Pancreas (tissue), 10 donors: ENCODE data around the gene CDH26. TPM values are rescaled to one million over a fixed set of nuclear protein-coding genes. Genes with fewer than 3 reads are reported as not detected.
"Not testable (repeated sequence)": the region's sequence is repeated elsewhere in the genome, so short reads cannot be mapped to it uniquely, and the experiment has no call there.

ENCODE experiments used
- ATAC-seq, 4 donors: fragments of 200-7000 bp; cut with Tn5 transposase; one replicate each; pipeline versions ENCODE4 v1.8.0 to v1.9.1; 2020; ENCODE audit warnings: mild to moderate bottlenecking in 4 of 4, moderate library complexity in 4 of 4
- DNase-seq, 6 donors: peaks; one replicate each; pipeline ENCODE4 v3.0.0-alpha.2; 2020
- FAIRE-seq: peaks from 2 replicates; lab custom pipeline; 2012; peaks lifted over from hg19 to GRCh38; lab: Jason Lieb, UNC
- H3K27ac ChIP-seq, 4 donors: fragments of 200-600 bp; sonication (generic); 1 replicate in 3 of 4; 2 replicates in 1 of 4; pipeline versions ENCODE4 v1.5.0 to v1.8.0; 2020
- H3K27me3 ChIP-seq, 4 donors: fragments of 200-600 bp; one replicate each; pipeline ENCODE4 v1.8.0; 2021
- H3K36me3 ChIP-seq, 3 donors: fragments of 200-600 bp; sonication (generic) in 1 of 3; one replicate each; pipeline versions ENCODE4 v1.5.0 to v1.8.0; 2020 to 2021
- H3K4me1 ChIP-seq, 3 donors: fragments of 200-600 bp; one replicate each; pipeline ENCODE4 v1.8.0; 2021
- H3K4me3 ChIP-seq, 4 donors: fragments of 200-600 bp; sonication (generic) in 2 of 4; one replicate each; pipeline versions ENCODE4 v1.5.0 to v1.8.0; 2020 to 2021
- H3K9me3 ChIP-seq, 4 donors: fragments of 200-600 bp; one replicate each; pipeline ENCODE4 v1.8.0; 2021
- whole genome bisulfite sequencing, 2 donors: extraction: QIAGEN DNeasy Blood & Tissue Kit; methylation state at CpG; one replicate each; pipeline ENCODE4 v1.1.7; 2013; 5-methylcytosine and 5-hydroxymethylcytosine counted together
- intact Hi-C, 3 donors: fragments of 100-400 bp; cut with DNase I; formaldehyde crosslinking; loops; one replicate each; pipeline versions ENCODE4 v1.11.1 to v1.14.2; 2022
- polyA plus RNA-seq, 2 donors: library from polyadenylated mRNA; stranded (reverse); fragments of 200-250 nt; gene quantifications; one replicate each; pipeline ENCODE4 v1.2.3, GENCODE V29; 2013
- total RNA-seq, 6 donors: library from RNA; stranded (reverse); fragmentation: NEBNext Ultra II Directional in 4 of 6; extraction: Animal tissue kit (Norgen Biotek cat#: 25700) in 4 of 6; gene quantifications; one replicate each; pipeline versions ENCODE4 v1.2.1 to v1.2.4, GENCODE V29; 2021 to 2023
- TF ChIP-seq, protein P1 (sequence below), 4 donors: fragments of 200-600 bp; sonication (generic) in 3 of 4; IDR thresholded peaks; one replicate each; pipeline versions ENCODE4 v1.5.0 to v1.8.0; 2021; ENCODE audit warnings: antibody characterized with exemption in 4 of 4
- donor health status: healthy with polysubstance abuse.
- donor health status: DM: no; HTN: no; CAD: no; lungs with moderate emphysema.
- donor health status: DM: no; HTN: no; CAD: no.
- donor health status: control.
- donor health status: control.
- donor health status: Bipolar disorder and iron deficiency.
- donor health status: DM: yes; HTN: yes; CAD: no.
- donor health status: DM: no; HTN: no; CAD: no.
- donor health status: DM: no; HTN: no; CAD: no.
- donor health status: DM: yes; HTN: yes; CAD: no.

CDH26 gene
- total and polyA plus RNA-seq, 8 donors, result 0.13 to 1.1 (median 0.48) TPM

DNA sequence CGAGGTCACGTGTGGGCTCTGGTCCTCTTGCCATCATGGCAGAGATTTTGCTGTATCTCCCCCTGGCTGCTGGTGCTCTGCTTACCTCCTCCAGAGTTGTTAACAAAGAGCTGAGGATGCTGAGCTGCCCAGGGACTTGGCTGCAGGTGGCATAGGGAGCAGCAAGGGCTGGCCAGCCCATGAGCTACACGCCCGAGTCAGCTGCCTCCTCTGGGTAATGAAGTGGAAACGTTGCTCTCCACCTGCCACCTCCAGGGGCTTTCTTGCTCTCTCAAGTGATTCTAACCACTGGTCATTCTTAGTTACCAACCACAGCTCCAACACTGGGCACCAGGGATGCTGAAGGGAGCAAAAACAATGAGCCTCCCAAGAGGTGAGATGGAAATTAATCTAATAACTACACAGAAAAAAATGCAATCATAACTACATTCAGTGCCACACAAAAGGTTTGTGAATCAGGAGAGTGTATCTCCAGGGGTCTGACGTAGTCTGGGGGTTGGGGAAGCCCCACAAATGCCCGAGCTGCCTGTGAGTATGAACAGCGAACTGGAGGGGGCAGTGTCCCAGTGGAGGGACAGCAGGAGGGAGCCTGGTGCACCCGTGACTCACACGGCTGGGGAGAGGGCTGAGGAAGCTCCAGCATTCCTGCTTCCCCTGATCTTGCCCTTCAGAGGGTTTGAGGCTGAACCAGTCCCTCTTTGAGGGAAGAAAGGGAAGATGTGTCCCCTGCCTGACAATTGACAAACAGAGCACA, 78.7 kb downstream of the CDH26 start:
- WGBS, 2 donors, result 52 to 64% methylated on average over 10 of the region's 10 CpGs
- no peaks in the 10 kb centered on the region for H3K4me1 ChIP-seq
- no peaks in the 10 kb centered on the region for H3K36me3 ChIP-seq
- DNase-seq (no peak), ATAC-seq (peak in 2 of 4 donors; percentile 29 to 45), FAIRE-seq (no peak)
- H3K27me3 ChIP-seq, result peaks cover 0 to 7% (median 0%) of the 10 kb centered on the region in 4 donors
- TF ChIP-seq, protein P1, sequence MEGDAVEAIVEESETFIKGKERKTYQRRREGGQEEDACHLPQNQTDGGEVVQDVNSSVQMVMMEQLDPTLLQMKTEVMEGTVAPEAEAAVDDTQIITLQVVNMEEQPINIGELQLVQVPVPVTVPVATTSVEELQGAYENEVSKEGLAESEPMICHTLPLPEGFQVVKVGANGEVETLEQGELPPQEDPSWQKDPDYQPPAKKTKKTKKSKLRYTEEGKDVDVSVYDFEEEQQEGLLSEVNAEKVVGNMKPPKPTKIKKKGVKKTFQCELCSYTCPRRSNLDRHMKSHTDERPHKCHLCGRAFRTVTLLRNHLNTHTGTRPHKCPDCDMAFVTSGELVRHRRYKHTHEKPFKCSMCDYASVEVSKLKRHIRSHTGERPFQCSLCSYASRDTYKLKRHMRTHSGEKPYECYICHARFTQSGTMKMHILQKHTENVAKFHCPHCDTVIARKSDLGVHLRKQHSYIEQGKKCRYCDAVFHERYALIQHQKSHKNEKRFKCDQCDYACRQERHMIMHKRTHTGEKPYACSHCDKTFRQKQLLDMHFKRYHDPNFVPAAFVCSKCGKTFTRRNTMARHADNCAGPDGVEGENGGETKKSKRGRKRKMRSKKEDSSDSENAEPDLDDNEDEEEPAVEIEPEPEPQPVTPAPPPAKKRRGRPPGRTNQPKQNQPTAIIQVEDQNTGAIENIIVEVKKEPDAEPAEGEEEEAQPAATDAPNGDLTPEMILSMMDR (IDR thresholded peaks at IDR 0.05), result no peak
- H3K27ac ChIP-seq, result no peak overlapping the region
- H3K9me3 ChIP-seq, result no peaks in the 10 kb centered on the region
- intact Hi-C loops, result no loop called here
- H3K4me3 ChIP-seq, result no peak overlapping the region

DNA sequence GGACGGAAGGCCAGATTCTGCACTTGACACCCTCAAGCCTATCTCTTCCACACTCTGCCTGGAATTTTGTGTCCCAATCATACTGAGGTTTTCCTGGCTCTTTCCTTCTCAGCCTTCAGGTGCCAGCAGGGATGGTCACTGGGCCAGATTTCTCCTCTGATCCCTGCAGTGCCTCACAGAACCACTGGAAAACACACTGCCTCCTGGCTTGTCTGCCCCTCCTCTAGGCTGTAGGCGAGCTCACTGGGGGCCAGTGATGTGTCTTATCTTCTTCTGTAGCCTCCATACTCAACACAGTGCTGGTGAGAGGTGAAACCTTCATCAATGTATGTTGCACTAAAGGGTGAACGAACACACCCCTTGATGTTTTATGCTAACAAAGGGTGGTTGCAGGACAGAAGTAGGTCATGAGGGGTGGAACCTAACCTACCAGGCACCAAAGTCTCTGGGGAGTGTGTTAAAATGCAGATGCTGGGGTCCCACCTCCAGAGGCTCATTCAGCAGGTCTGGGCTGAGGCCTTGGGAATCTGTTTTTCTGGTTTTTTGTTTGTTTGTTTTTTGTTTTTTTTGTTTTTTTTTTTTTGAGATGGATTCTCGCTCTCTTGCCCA, 80.3 kb downstream of the CDH26 start:
- intact Hi-C loops, result no loop called here
- no peaks in the 10 kb centered on the region for H3K9me3 ChIP-seq
- no peaks in the 10 kb centered on the region for H3K4me1 ChIP-seq
- DNase-seq, result no peak
- no peaks in the 10 kb centered on the region for H3K36me3 ChIP-seq
- no peak overlapping the region for H3K4me3 ChIP-seq
- peaks cover 0 to 7% (median 0%) of the 10 kb centered on the region in 4 donors for H3K27me3 ChIP-seq
- TF ChIP-seq, protein P1 (IDR thresholded peaks at IDR 0.05), result no peak
- no peak overlapping the region for H3K27ac ChIP-seq
- 57 to 75% methylated on average over 4 of the region's 4 CpGs for WGBS, 2 donors
- no peak for FAIRE-seq
- ATAC-seq, result no peak

DNA sequence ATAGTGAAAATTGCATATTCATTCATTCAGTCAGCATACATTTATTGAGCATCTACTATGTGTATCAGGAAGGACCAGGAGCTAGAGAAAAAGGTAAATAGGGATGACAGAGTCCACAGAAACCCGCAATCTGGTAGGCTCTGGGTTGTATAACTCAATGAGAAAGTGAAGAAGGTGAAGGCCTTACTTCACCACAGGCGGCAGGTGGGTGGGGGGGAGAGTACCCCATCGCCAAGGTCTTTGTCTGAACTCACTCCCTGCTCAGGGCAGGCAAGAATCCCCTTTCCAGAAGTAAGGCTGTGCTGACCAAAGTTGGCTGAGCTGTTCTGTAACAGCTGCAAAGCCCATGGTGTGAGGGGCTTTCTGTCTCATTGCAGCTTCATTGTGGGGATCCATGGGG, 81.3 kb downstream of the CDH26 start:
- DNase-seq, result no peak
- ATAC-seq, result no peak
- H3K9me3 ChIP-seq, result no peaks in the 10 kb centered on the region
- H3K27me3 ChIP-seq, result peaks cover 0 to 7% (median 0%) of the 10 kb centered on the region in 4 donors
- intact Hi-C loops, result no loop called here
- H3K27ac ChIP-seq, result no peak overlapping the region
- H3K4me3 ChIP-seq, result no peak overlapping the region
- TF ChIP-seq, protein P1 (IDR thresholded peaks at IDR 0.05), result no peak
- H3K36me3 ChIP-seq, result no peaks in the 10 kb centered on the region
- no peak for FAIRE-seq
- no peaks in the 10 kb centered on the region for H3K4me1 ChIP-seq
- 89 to 92% methylated on average over 3 of the region's 3 CpGs for WGBS, 2 donors

DNA sequence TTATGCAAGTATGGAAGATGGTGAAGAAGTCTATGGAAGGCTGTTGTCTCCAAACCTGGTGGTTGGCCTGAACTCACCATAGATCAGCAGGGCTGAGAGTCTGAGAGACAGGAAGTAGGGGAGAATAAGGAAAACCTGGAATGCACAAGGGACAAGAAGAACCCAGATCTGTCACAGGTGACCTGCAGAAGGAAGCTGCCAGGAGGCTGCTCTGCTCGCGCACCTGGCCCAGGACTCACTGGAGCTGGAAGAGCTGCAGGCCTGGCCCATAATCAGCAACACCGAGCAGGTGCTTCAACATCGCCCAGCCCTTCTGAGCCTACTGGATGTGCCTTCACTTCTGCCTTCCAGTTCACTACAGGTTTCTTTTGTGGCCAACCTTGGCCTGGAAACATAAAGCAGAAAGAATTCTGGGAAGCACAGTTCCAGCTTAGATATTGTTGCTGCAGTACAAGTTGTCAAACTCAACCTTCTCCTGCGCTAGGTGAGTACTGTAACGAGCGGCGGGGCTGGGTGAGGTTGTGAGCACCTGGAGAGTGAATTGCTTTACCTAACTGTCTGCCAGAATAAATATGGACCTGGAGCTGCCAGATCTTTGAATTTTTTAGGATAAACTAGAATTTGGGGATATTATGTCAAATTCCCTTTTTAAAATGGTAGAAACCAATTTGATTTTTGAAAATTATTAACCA, 82.4 kb downstream of the CDH26 start:
- no peak for ATAC-seq
- no peak for DNase-seq
- TF ChIP-seq, protein P1 (IDR thresholded peaks at IDR 0.05), result no peak
- intact Hi-C loops, result no loop called here
- FAIRE-seq, result no peak
- WGBS, 2 donors, result 91 to 93% methylated on average over 8 of the region's 8 CpGs
- no peak overlapping the region for H3K27ac ChIP-seq
- H3K4me1 ChIP-seq, result no peaks in the 10 kb centered on the region
- H3K4me3 ChIP-seq, result no peak overlapping the region
- H3K27me3 ChIP-seq, result peaks cover 0 to 7% (median 0%) of the 10 kb centered on the region in 4 donors
- H3K36me3 ChIP-seq, result no peaks in the 10 kb centered on the region
- H3K9me3 ChIP-seq, result no peaks in the 10 kb centered on the region

DNA sequence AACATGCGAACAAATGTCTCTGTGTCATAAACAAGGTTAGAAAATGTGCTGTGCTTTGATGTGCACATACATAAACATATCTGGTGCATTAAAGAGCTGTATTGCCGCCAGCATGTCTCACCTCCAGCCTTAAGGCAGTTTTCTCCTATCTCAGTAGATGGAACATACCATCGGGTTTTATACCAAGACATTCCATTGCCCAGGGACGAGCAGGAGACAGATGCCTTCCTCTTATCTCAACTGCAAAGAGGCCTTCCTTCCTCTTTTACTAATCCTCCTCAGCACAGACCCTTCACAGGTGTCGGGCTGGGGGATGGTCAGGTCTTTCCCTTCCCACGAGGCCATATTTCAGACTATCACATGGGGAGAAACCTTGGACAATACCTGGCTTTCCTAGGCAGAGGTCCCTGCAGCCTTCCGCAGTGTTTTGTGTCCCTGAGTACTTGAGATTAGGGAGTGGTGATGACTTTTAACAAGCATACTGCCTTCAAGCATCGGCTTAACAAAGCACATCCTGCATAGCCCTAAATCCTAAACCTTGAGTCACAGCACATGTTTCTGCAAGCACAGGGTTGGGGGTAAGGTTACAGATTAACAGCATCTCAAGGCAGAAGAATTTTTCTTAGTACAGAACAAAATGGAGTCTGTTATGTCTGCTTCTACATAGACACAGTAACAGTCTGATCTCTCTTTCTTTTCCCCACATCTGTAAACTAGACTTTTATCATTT, 83.4 kb downstream of the CDH26 start:
- H3K4me1 ChIP-seq, H3K27ac ChIP-seq, H3K36me3 ChIP-seq, ATAC-seq, H3K4me3 ChIP-seq, H3K27me3 ChIP-seq, H3K9me3 ChIP-seq, FAIRE-seq, DNase-seq, intact Hi-C loops: not testable (repeated sequence)
- WGBS, 2 donors, result 56 to 58% methylated on average over 7 to 8 of the region's 8 CpGs
